ENCODE results near the gene TLE1. TPM values are rescaled to one million over a fixed set of nuclear protein-coding genes. Genes with fewer than 3 reads are reported as not detected.

Gene TLE1
- total RNA-seq, 1 experiment from 2014 or later = 17.3 TPM

GRCh38 chr9:81590688-81591087 lies 98.7 kb downstream of the TLE1 start (continued):
- TF ChIP-seq EZH2phosphoT487 (IDR thresholded peaks at IDR 0.05; ENCODE audit: borderline replicate concordance) = no peak
- no peak for TF ChIP-seq YY1 (IDR thresholded peaks at IDR 0.05; ENCODE audit: extremely low read depth, insufficient replicate concordance, low read depth, low read length)
- no peak for TF ChIP-seq TCF7L2 (IDR thresholded peaks at IDR 0.05; ENCODE audit: borderline replicate concordance, extremely low read depth, insufficient read depth, insufficient read length)
- TF ChIP-seq FOSL1 (IDR thresholded peaks at IDR 0.05; ENCODE audit: low read depth) = no peak
- TF ChIP-seq RAD21 (IDR thresholded peaks at IDR 0.05; ENCODE audit: low read depth) = no peak
- no peak for TF ChIP-seq EZH2 (IDR thresholded peaks at IDR 0.05)
- no peak for TF ChIP-seq SRF (IDR thresholded peaks at IDR 0.05; ENCODE audit: low read depth)

- BruUV-seq (replicated peaks) = no TSS peak
Observed at GRCh38 chr9:81589819-81590218, 99.5 kb downstream of the TLE1 start.

More at GRCh38 chr9:81589819-81590218, 99.5 kb downstream of the TLE1 start:
- Histone ChIP-seq H2AFZ (ENCODE audit: low read depth, low read length, poor library complexity, severe bottlenecking) (no peak overlapping the region), H3K27ac (ENCODE audit: low read depth, low read length) (no peak overlapping the region), H3K27me3 (ENCODE audit: insufficient read depth, low read length) (no peaks in the 10 kb centered on the region), H3K9me3 (ENCODE audit: control insufficient read depth in 1 of 2, insufficient read depth in 1 of 2, low read depth in 1 of 2, low read length in 2 of 2) (no peaks in the 10 kb centered on the region), H3K79me2 (ENCODE audit: insufficient read depth, low read length) (no peaks in the 10 kb centered on the region), H3K36me3 (ENCODE audit: control insufficient read depth in 1 of 2, insufficient read depth in 2 of 2, low read length in 2 of 2) (no peaks in the 10 kb centered on the region; a peak in 1 of 4 replicates), H3K4me3 (replicated peaks in 1 of 2; ENCODE audit: low read depth in 1 of 2, low read length in 2 of 2) (no peak overlapping the region), H3K4me2 (ENCODE audit: low read length) (no peak overlapping the region), H3K9ac (ENCODE audit: low read length) (no peak overlapping the region), H3K9me2 (ENCODE audit: insufficient read depth) (no peaks in the 10 kb centered on the region), H4K20me1 (ENCODE audit: insufficient read depth) (no peaks in the 10 kb centered on the region), H3K4me1 (ENCODE audit: control insufficient read depth in 1 of 2, insufficient read depth in 2 of 2, low read length in 2 of 2) (no peaks in the 10 kb centered on the region)
- ATAC-seq (no peak), DNase-seq (ENCODE audit: low read depth, low spot score) (no peak)
- ChIA-PET POLR2A (no interaction called here), CTCF (no interaction called here), RAD21 (ENCODE audit: low non-redundant PET in 1 of 2, low total read pairs in 2 of 2, uncharacterized antibody in 2 of 2, unreplicated experiment in 2 of 2) (no interaction called here)
- intact Hi-C loops (cut with micrococcal nuclease) = no loop called here
- TF ChIP-seq EZH2 (IDR thresholded peaks at IDR 0.05) (no peak), SIN3A (IDR thresholded peaks at IDR 0.05; ENCODE audit: low read depth) (no peak), TCF7L2 (IDR thresholded peaks at IDR 0.05; ENCODE audit: borderline replicate concordance, extremely low read depth, insufficient read depth, insufficient read length) (no peak), CTCF (IDR thresholded peaks at IDR 0.05 in 2 of 3, conservative IDR thresholded peaks at IDR 0.05 in 1 of 3; ENCODE audit: borderline replicate concordance in 1 of 3, insufficient read depth in 1 of 3, low read depth in 2 of 3, low read length in 2 of 3) (no peak), POLR2A (IDR thresholded peaks at IDR 0.05; ENCODE audit: borderline replicate concordance, extremely low read depth, insufficient read depth, insufficient read length) (no peak), RAD21 (IDR thresholded peaks at IDR 0.05; ENCODE audit: low read depth) (no peak), JUND (IDR thresholded peaks at IDR 0.05) (no peak), SRF (IDR thresholded peaks at IDR 0.05; ENCODE audit: low read depth) (no peak), ZFX (IDR thresholded peaks at IDR 0.05) (no peak)

All from HCT116 (cell line).